ENCODE data around the gene ARHGDIA.

Gene ARHGDIA

DNA sequence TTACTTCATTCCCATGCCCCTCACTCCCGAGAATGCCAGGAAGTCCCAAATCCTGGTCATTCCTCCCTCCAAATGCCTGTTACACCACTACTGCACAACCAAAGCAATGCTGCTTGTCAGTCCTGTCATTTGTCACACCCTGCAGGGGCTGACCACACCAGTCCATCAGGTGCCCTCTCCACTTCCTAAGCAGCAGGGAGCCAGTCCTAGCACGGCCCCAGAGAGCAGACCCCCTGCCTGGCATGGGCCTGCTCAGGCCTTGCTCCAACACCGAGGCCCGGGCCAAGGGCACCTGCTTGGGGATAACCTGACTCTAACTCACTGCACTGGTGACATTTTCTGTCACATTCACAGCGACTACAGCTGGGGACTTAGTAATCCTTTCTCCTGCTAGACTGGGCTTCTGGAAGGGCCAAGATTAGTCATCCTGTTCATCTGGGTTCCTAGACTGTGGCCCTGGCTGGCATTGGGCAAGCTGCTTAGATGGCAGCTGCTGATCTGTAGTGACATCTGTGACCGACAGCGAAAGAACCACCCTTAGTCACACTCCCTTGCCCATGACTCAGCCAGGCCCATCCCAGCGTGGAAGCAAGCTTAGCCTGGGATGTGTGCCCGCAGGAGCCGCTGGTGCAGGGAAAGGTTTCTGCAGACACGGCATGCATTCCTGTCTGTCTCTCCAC is 14.9 kb upstream of the ARHGDIA start:
- DNase-seq: no peak

DNA sequence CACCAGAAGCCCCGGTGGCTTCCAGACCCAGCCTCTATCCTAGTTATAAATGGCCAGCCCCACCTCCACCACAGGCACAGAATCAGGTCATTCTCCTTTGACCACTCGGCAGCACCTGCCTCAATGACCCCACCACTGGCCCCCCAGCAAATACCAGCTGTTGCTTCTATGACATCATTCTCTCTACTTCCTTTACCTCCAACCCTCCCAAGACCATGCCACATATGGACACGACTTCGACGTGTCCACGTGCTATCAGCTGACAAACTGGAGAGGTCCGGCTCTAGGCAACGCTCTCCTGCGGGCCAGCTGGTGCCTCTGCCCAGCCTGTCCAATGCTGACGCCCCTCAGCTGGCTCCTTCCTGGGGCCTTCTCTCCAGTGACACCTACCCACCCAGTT is 14.3 kb upstream of the ARHGDIA start:
- DNase-seq: no peak

DNA sequence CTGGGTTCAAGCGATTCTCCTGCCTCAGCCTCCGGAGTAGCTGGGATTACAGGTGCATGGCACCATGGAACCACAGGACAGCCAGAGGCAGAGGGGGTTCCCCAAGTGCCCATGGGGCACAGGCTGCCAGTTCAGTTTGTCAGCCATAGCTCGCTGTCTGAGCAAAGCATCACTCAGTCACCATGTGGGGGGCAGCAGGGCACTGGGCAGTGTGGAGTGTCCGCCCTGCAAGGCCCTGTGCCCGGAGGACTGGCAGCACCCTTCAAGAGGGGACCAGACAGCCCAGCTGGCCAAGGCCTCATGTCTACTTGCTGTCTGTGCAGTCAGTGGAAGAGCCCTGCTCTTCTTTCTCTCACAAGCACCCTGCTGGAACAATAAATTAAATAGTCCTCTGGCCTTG is 13.8 kb upstream of the ARHGDIA start:
- no peak for DNase-seq

DNA sequence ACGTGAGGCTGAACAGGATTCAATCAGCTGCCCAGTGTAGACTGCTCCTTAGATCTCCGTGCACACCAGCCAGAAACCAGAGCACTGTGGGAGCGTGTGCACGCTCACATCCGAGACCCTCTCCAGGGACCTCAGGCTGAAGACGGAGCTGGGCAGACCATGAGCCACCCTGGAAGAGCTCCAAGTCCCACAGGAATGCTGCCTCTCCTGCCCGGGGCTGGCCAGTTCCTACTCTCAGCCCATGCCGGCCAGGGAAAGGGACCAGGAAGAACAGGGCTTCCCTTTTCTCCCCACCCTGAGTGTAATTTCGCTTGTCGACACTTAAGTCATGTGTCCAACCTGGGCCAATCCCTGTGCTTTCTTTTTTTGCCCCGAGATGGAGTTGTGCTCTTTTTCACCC is 13.4 kb upstream of the ARHGDIA start:
- DNase-seq: no peak

DNA sequence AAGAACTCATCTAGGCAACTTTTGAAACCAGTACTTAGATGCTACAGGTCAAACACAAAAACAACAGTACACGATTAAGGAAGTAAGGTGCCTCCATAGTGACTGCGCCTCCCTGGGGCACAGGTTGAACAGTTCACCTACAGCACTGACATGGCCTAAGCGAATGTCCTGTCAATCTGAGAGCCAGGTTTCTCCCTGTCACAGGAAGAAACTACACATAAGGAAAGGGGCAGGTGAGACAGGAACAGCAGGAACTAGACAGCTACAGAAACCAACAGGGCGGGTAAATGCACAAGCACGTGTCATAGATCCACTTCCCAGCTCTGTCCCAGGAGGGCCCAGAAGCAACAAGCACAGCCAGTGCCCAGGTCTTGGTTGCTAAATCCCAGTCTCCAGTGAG is 8.0 kb upstream of the ARHGDIA start:
- no peak for DNase-seq

DNA sequence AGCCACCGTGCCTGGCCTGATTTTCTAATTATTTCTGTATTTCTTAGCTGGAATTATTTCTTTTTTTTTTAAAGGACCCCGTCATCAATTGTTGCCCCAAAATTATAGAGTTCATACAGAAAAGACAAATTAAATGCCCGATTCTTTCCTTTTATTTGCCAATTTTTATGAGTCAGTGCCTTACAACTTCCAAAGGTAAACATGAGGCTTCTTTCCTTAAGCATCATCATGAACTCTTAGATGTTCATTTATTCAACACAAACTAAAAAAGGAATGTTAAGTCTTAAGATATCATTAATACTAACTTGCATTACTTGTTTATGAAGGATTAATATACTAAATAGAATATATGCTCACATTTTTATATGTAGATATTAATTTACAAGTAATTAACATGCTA is 7.2 kb upstream of the ARHGDIA start:
- no peak for DNase-seq

DNA sequence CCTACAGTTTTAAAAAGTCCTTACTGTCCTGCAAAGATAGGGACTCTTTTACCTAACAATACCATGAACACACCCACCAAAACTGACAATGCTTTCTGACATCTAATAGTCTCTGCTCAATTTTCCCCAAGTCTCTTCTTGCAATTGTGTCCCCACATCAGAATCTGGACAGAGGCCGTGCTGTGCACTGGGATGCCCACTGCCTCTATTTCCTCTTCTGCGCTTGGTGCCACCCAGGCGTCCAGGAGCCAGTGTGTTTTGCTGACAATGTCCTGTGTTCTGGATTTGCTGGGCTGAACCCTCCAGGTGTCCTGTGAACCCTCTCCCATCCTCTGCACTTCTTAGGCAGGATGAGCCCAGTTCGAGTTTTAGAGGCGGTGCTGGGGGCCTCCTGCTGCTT is 6.4 kb upstream of the ARHGDIA start:
- DNase-seq: no peak

DNA sequence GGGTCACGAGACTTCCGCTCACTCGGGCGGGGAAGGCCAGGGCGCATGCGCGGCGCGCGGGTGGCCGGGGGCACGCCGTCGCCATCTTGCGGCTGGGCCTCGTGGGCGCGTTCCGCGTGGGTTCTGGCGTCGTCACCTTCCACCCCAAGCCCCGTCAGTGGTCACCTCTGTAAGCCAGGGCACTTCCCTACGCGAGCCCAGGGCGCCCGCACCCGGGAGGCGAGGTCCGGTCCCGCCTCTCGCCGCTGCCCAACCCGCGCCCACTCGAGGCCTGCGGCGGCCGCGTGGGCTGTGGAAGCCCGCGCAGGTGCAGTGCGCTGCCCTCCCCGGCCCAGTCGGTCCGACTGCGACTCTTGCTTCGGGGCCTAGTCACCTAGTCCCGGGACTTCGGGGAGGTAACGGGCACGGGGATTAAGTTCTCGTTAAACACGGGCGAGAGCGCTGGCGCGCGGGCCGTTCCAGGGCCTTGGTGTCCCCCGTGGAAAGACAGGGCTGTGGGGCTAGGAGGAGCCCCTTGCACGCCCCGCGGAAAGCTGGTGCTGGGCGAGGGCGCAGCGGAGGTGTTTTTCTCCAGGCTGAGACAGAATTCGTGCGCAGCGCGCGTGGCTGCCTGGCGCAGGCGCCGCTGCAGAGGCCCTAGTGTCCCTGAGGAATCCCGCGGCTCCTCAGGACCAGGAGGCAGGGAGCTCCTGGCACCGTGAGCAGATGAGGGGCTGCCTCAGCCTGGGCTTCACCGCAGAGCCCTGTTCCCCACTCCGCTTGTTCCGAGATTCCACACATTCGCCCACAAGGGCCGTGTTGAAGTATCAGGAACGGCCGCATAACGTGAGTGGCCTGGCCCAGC is 472 bp upstream of the ARHGDIA start:
- peak; percentile 80 for DNase-seq

DNA sequence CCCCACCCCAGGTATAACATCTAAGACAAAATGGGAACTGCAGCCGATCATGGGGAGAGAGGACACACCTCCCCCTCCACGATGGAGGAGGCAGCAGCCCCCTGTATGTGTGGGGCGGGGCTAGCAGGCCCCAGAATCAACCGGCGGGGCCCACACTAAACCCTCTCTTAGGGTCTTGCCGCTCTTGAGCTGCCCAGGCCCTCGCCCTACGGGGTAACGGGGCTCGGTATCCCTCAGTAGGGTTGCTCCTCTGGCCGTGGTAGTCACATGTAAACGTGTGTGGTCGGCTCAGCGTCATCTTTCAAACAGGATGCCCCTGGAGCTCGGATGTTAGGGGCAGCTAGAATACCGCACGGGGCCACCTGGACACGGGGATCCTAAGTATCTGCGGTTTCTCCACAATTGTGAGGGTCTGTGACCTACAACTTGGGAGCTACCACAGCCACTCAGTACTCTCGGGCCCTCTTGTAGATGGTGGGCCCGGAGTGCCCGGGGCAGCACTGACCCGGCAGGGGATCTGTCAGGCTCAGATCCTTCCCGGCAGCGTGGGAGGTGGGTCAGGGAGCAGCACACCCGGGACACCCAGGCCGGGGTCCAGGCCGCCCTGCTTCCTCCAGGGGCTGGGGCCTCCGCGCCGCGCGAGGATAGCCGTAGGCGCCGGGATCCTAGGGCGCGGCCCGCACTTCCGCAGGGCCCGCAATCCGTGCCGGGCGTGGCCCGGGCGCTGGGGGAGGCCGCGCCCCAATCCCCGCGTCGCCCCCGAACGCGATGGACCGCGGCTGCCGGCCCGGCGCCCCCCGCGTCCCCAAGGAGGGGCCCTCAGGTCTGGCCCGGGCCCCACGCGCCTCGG is 781 bp downstream of the ARHGDIA start:
- DNase-seq: no peak

DNA sequence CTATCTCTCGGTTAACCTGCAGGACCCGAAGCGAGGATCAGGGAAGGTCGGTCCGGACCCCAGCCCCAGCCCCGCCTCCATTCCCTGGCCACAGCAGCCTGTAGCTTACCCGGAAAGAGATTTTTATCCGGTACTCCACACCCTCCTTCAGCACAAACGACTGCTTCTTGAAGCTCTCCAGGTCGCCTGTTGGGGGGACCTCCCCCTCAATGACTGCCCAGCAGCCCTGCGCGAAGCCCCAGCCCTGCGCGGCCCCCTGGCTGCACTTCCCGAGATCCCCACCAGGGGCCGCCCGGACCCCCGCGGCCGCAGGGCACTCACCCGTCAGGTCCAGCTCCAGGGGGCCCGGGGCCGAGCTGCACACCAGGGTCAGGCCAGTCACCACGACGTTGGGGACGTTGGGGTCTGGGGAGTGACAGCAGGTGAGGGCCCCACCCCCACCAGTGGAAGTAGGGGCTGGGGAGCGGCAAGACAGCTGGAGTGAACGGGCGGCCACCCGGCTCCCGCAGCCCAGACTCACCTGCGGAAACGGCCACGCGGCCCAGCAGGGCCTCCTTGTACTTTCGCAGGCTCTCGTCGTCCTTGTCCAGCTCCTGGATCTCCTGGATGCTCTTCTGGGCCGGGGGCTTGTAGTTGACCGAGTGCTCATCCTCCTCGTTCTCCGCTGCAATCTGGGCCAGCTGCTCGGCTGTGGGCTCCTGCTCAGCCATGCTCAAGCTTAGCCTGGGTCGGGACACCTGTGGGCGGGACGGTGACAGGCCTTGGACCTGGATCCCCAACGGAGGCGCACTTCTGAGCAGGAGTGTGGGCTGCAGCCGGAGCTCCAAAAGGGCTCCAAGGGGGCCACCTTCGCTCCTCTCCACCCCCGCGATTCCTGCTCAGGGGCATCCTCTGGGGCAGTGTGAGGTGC is 1.7 kb downstream of the ARHGDIA start:
- DNase-seq: no peak

DNA sequence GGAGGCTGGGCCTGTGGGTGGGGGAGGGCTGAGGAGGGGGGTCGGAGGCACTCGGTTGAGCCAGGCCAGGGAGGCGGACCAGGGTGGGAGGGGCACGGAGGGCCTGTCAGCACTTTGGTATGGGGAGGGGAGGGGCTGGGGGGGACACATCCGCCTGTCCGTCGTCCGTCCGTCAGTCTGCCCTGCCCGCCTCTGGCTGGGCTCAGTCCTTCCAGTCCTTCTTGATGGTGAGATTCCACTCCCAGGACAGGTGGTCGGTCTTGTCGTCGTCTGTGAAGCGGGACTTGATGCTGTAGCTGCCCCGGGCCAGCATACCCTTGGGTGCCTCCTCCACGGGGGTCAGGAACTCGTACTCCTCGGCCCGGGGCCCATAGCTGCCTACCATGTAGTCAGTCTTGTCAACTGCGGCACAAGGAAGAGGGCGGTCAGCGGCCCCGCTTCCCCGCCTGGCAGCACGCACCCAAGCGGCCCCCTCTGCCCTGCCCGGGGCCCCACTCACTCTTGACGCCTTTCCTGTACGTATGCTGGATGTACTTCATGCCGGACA is 2.4 kb downstream of the ARHGDIA start:
- DNase-seq: no peak

DNA sequence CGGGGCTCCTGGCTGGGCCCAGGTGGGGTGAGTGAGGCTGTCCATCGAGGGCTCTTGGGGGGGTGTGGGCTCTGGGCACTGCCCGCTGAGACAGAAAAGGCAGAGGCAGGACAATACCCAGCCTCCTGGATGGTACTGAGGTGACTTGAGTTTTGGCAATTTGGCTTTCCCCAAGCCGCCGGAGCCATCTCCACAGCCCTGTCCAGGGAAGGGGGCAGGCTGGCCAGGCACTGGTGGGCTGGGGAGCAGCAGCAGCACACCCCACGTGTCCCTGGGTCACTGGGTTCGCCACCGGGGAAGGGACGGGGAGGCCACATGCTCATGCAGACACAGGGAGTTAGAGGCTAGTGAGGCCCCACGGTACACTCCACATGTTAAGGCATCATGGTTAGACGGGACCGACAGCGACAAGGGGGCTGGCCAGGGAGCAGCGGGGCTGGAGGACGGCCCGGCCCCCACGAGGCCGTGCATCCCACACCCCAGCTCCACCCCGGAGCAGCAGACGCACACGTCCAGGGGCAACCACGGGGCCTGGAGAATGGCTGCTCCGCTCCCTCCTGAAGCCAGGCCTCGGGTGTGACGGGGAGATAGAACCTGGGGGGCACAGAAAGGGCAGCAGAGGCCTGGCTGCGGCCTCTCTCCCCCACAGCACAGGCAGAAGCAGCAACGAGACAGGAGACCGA is 3.0 kb downstream of the ARHGDIA start:
- DNase-seq: no peak

DNA sequence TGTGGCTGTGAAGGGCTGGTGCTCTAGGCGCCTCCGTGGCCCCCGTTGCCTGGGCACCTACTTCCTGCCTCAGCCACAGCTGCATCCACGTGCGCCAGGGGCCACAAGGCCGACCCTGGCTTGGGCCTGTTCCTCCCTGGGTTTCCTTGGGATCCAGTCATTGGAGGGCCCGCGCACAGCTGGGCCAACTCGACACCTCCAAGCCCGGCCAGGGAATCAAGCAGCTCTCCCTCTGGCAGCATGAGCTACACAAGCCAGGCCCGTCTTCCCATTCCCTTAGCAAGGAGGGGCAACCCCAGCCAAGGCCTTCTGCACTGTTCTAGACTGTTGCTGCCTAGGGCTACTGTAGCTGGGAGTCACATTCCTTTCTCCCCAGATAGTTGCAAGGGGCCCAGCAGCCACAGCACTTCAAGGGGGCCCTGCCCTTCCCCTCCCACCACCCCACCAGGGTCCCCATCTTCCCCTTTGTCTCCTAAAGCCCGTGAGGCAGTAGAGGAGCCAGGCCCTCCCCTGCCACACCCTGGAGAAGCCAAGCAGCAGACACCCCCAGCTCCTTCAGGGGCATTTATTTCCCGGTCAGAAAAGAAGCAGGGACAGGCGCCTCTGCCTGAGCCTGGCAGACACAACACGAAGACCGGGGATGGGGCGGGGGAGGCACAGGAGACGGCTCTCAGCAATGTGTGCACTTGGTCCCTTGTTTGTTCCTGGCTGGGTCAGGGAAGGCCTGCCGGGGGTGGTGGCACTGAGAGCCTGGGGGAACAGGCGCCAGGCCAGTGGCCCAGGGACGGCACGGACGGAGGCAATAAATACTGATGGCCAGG is 3.8 kb downstream of the ARHGDIA start:
- DNase-seq: no peak

DNA sequence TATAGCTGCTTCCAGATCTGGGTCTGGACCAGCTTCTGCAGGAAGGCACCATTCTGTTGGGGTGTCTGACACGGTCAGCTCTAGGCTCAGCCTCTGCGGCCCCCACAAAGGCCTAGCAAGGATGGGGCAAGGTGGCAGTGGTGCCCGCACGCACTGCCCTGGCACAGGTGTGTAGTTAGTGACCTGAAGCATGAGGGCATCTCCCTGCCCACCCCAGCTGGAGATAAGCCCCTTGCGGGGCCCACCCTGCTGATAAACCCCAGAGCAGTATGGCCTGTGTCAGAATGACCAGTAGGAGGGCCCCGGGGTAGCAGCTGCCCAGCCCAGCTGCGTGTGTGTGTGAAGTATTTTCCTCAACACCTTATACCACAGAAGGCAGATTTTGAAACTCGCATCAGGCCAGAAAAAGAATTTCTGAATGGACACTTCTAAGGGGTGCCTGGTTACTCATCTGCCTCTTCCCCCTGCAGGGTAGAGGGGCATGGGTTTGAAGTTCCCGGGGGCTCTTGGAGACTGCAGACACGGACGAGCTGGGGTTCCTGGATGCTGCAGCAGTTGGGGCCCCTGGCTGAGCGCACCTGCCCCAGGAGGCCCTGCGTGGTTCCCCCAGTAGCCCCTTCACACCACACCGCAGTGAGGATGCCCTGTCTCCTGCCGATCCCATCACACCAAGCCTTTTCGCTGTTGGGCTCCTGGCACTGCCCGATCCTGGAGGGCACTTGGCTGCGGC is 4.5 kb downstream of the ARHGDIA start:
- DNase-seq: no peak

DNA sequence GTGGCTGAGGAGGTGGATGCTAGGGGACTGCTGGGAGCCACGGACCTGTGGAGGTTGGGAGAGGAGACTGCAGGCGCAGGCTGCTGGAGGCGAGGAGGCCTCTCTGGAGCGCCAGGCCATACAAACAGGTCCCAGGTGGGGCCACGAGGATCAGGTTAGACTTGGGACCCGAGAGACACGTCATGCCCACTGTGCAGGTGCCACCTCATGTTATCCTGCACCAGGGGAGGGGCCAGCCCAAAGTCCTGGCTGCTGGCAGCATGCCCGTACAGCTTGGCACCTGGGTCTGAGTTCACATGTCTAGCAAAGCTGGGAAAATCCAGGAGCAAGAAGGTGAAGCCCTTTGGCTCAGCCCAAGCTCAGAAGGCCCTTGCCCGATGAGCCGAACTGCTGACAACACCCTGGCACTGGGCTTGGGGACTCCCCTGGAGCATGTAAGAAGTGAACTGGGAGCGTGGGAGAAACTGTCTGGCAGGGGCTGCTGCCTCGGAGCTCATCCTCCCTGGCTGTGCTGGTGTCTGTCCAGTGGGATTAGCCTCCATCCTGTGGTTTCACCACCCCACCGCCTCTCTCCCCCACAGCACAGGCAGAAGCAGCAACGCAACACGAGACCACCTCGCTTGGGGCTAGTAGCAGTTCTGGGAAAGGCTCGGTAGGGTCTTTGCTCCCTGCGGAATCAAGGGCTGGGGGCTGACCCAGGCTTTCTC is 5.3 kb downstream of the ARHGDIA start:
- no peak for DNase-seq

DNA sequence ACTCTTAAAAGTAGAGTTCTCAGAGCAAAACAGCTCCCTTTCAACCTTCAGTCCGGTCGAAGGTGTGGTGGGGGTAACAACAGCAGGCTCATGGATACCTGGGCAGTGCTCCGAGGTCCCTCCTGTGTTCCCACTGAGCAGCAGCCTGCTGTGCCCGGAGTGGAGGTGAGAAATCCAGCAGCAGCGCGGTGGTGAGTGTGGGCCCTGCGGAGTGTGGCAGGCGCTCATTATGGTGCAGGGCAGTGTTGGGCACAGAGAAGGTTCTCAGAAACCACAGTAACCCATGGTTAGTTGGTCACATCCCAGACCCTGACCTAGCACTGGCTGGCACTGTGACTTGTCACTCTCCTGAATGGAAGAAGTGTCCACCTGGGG is 5.8 kb downstream of the ARHGDIA start:
- no peak for DNase-seq

DNA sequence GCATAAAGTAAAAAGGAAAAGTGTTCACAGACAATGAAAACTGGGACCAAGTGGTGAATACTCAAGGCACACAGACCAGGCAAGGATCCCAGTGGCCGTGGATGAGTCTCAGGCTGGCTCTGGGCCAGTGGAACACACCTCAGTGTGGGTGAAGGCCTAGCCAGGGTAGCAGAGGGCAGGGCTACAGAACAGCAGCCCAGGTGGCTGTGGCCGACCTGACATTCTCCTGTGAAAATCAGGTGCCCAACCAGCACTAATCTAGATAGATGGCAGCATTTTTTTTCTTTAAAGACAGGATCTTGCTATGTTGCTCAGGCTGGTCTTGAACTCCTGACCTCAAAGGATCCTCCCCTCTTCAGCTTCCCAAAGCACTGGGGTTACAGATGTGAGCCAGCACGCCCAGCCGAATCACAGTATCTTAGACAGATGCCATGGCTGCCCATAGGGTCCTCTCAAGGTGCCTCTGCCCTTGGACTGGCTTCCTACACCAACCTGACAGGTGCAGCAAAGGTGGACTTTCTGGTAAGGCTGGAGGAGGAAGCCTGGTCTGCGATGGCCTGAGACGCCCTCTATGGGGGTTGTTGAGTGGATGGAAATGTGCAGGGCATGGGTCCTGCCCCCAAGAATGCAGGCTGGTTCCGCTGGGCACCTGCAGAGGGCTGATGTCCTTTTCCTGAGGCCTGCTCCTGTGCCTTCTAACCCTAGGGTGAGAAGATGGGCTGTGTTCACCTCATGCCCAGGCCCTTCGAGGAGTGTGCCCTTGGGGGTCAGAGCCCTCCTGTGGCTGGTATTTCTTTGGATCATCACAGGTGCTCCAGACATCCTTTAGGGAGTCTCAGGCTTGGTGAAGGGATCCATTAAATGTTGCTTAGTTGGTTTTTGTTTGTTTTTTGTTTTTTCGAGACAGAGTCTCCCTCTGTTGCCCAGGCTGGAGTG is 7.0 kb downstream of the ARHGDIA start:
- DNase-seq: no peak

DNA sequence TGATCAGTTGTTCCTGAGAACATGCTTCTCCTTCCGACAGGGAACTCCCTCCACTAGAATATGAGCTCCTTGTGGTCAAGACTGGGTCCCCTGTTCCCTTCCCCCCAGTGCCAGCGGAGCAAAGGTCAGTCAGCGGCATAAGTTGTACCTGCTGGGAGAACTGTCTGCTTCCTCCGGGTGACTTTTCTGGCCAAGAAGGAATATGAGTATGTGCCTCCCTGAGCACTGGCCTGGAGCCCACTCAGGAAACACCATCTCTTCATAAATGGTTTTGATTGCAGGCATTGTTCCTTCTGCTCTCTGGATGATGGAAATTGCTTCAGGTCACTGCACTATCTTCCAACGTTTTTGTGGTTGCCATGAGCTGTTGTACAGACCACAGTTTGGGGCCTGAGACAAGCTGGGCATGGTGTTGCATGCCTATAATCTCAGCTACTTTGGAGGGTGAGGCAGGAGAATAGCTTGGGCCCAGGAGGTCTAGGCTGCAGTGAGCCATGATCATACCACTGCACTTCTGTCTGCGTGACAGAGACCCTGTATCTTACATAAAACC is 7.9 kb downstream of the ARHGDIA start:
- DNase-seq: no peak

All from KG1 (cell line).